Skin epidermis (tissue), 12 donors: Measurements from ENCODE around the gene CCDC92.

Experiments used
- H3K27ac ChIP-seq, 21 experiments: fragments of 200-600 bp; sonication (generic) in 11 of 21; one replicate each; pipeline ENCODE4 v1.5.0; 2020; ENCODE audit warnings: mild to moderate bottlenecking in 3 of 21, inconsistent platforms in 2 of 21, moderate library complexity in 2 of 21
- H3K4me3 ChIP-seq, 7 experiments: fragments of 200-600 bp; sonication (generic) in 2 of 7; one replicate each; pipeline ENCODE4 v1.5.0; 2020; ENCODE audit warnings: inconsistent platforms in 2 of 7, mild to moderate bottlenecking in 2 of 7, moderate library complexity in 1 of 7

The CCDC92 gene

DNA sequence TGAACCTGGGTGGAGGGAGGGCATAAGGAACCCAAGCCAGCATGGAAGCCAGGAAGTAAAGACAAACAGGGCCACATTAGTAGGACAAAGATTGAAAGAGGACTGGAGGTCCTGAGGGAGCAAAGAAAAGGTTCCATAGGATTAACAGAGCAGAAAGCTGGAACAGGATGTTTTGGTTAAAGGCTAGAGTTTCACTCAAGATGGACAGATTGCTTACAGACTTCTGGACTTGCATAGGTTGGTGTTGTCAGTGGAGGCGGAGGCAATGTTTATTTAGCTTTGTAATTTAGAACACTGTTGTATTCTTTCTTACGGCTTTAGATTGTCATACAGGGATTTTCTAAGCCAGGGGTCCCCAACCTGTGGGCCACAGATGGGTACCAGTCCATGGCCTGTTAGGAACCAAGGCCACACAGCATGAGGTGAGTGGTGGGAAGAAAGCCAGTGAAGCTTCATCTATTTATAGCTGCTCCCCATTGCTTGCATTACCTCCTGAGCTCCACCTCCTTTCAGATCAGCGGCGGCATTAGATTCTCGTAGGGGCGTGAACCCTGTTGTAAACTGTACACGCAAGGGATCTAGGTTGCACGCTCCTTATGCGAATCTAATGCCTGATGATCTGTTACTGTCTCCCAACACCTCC lies 31.7 kb upstream of the CCDC92 start:
- H3K4me3 ChIP-seq = no peak overlapping the region
- H3K27ac ChIP-seq = peak overlapping the region in 1 of 21 experiments; percentile 12

DNA sequence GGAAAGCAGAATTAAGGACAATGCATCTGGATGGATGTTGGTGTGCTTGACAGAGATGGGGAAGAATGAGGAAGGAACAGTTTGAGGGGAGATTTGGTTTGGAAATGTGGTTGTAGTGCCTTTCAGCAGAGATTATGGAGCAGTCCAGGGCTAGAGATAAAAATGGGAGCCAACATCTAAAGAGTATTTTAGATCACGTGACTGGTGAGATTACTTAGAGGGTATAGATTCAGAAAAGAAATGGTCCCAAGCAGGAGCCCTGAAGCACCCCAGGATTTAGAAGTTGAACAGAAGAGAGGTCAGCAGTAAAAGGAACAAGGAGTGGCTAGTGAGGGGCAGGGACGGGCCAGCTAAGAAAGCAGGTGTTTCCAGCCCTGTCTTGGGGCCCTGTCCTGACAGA lies 30.0 kb upstream of the CCDC92 start:
- Histone ChIP-seq H3K27ac (no peak overlapping the region), H3K4me3 (no peak overlapping the region)

GRCh38 chr12:124002021-124002644 lies 29.5 kb upstream of the CCDC92 start:
- Histone ChIP-seq H3K27ac (no peak overlapping the region), H3K4me3 (no peak overlapping the region)

GRCh38 chr12:124001343-124001742 lies 28.7 kb upstream of the CCDC92 start:
- H3K27ac ChIP-seq = no peak overlapping the region
- no peak overlapping the region for H3K4me3 ChIP-seq

DNA sequence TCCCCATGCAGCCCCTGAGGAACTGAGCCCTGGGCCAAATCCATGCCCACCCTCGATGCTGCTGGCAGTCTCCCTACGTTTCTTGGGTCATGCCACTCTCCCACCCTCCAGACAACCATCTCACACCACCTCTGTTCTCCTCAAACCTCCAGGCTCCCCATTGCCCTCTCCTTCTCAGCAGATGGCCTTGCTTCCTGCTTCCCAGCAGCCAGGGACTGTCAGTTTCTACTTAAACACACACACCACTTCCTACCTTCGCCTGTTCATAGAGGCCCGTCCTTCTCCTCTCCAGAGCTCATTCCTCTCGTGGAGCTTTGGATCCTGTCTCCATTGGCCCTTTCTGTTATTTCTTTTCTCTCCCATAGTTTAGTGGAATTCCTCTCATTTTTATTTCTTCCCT lies 27.5 kb upstream of the CCDC92 start:
- Histone ChIP-seq H3K27ac (no peak overlapping the region), H3K4me3 (no peak overlapping the region)

DNA sequence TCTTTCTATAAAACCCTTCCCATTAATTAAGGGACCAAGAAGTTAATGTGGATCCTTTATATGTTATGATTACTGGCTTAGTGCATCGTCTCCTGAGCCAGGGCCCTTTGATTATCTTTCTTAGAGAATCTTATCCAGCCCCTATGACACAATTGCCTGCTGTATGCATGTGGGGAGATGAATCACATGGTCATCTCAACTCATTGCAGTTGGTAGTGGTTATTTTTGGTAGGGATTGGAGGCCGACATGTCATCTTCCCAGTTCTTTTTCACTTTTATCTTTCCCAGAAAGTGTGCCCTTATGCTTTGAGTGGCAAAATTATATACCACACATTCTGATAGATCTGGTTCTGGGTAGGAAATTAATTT lies 26.3 kb upstream of the CCDC92 start:
- H3K27ac ChIP-seq = no peak overlapping the region
- no peak overlapping the region for H3K4me3 ChIP-seq

DNA sequence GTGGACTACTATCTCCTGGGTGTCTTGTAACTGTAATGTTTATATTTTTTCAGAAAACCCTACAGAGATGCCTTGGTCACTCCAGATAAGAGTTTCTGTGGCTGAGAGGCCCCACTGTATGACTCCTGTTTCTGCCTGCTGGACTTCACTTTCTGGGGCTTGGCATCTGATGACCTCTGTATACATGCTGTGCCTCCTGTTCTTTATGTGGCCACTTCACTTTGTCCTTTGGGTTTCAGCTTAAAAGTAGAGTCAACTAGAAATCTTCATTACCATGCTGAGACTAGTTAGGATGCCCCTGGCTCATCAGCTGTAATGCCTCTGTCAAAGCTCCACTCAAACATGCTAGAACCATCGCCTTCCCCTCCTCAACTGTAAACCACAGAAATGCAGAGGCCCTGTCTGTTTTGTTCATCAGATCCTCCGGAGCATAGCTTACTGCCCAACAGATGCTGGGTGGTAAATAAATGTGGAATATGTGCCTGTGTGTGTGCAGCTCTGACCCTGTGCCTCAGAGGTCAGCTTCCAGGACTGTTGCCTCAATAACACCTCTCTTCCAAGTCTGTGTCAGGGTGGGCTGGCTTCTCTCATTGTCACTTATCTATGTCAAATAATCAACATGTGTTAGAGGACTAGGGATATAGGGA lies 25.8 kb upstream of the CCDC92 start:
- Histone ChIP-seq H3K27ac (no peak overlapping the region), H3K4me3 (no peak overlapping the region)

DNA sequence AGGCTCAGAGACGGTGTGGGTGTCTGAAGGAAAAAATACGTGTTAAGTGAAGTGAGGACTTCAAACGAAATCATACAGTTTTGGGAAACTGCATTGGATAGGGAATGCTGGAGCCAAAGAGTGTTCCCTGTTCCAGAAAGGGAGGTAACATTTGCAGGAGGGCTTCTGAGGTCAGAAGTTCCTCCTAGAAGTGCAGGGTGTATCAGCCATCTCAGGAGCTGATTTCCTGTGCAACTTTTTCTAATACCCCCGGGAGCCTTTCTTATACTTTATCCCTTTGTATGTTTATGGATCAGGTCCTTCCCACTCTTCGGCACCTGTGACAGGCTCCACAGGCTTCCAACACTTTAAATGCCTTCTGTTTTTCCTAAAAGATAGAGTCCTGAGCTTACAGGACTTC lies 25.3 kb upstream of the CCDC92 start:
- no peak overlapping the region for H3K4me3 ChIP-seq
- H3K27ac ChIP-seq = no peak overlapping the region

- Histone ChIP-seq H3K27ac (no peak overlapping the region), H3K4me3 (no peak overlapping the region)
These were observed 24.6 kb upstream of the CCDC92 start for GRCh38 chr12:123997033-123997822.

DNA sequence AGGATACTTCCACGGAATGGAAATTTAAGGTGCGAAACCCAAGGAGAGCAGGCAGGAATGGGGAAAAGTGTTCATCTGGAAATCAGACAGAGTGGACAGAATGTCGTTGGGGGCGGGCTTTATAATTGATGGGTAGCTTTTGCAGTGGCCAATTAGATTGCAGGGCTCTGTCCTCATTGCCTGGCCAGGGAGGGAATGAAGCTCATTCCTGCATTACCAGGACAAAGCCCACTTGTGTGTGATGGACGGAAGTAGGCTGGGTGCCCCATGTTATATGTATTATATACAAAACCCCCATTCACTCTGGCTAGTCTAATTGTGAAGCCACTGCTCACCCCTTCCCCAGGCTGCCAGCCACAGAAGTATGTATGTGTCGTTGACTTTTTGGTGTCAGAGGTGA lies 23.9 kb upstream of the CCDC92 start:
- Histone ChIP-seq H3K4me3 (no peak overlapping the region), H3K27ac (no peak overlapping the region)

- Histone ChIP-seq H3K4me3 (no peak overlapping the region), H3K27ac (peak overlapping the region in 2 of 21 experiments; percentile 10 to 13)
These were observed 22.6 kb upstream of the CCDC92 start for GRCh38 chr12:123995023-123995748.

GRCh38 chr12:123992118-123992825 lies 19.6 kb upstream of the CCDC92 start:
- Histone ChIP-seq H3K4me3 (no peak overlapping the region), H3K27ac (no peak overlapping the region)

DNA sequence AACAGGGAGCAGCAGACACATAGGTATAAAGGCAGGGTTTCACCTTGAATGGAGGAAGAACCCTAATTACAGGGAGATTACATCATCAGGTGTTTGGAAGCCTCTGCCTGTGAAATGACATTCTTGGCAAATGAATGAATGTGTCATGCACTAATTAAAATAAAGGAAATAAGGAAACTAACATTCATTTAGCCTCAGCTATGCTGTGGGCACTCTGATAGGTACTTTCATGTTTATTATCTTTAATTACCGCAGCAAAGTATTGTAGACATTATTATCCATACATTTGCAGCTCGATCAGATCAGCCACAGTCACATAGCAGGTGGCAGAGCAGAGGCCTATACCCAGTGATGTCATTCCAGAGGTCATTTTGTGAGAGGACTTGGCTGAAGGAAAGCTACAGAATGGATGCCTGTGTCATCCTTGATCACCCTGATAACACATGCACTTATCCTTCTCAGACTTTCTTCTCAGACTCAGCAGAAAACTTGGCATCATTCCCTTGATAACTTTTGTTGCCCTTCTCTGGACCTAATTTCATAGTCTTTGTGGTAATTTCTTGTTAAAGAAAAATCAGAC lies 18.8 kb upstream of the CCDC92 start:
- Histone ChIP-seq H3K4me3 (no peak overlapping the region), H3K27ac (no peak overlapping the region)

DNA sequence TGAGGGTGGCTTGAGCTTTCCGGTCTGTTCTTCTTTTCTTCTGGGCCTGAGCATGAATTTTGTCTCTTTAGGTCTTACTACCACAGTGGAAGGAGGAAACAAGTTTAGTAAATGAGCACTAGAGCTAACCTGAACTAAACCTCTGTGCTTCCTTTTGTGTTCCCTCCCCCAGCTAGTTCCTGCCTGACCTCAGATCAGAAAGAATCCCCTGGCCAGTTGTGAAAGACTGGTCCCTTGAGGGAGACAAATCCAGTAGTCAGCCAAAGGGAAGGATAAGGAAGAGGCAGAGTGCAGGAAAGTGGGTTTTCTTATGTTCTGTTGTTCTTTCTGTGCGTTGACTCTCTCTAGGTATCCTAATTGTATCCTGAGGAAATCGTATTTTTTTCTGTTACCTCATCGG lies 17.9 kb upstream of the CCDC92 start:
- Histone ChIP-seq H3K27ac (peak overlapping the region in 3 of 21 experiments; percentile 8 to 18 (median 10)), H3K4me3 (no peak overlapping the region)

- no peak overlapping the region for H3K27ac ChIP-seq
- no peak overlapping the region for H3K4me3 ChIP-seq
These were observed 17.1 kb upstream of the CCDC92 start for GRCh38 chr12:123989753-123990152.

DNA sequence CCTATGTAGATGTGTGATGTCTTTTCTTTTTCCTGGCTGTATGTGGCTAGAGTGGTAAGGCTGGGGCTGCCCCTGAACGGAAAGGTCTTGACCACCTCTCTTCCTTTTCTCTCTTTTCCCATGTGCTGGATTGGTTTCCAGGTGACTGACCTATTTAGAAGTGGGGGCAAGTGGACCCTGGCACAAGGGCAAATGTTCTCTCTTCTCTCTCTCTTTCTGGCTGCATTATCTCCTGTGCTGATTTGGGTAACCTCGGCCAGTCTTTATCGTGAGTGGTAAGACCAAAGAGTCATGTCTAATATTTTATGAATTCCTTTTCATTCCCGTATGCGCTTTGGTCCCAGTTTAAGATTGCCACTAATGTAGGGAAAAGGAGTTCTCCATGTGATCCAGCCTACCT lies 16.5 kb upstream of the CCDC92 start:
- no peak overlapping the region for H3K27ac ChIP-seq
- H3K4me3 ChIP-seq = no peak overlapping the region

DNA sequence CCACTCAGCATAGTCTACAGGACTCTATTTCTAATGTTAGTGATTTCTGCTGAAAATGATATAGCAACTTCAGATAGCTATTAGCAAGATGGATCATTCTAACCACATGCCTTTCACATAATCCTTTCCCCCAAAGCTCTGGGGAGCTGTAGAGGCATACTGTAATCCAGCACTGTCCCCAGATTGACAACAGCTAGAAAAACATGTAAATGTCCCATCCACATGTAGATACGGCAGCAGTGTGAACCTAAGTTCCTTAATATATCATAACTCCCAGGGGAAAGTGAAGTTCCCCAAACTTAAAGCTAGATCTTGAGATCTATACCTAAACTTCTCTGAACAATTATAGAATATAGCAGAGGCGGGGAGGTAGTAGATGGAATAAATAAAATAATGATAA lies 14.4 kb upstream of the CCDC92 start:
- no peak overlapping the region for H3K4me3 ChIP-seq
- H3K27ac ChIP-seq = peak overlapping the region in 1 of 21 experiments; percentile 13

- Histone ChIP-seq H3K4me3 (no peak overlapping the region), H3K27ac (peak overlapping the region in 3 of 21 experiments; percentile 6 to 13 (median 11))
These were observed 13.8 kb upstream of the CCDC92 start for GRCh38 chr12:123986374-123986965.

- no peak overlapping the region for H3K27ac ChIP-seq
- no peak overlapping the region for H3K4me3 ChIP-seq
These were observed 12.3 kb upstream of the CCDC92 start for GRCh38 chr12:123984903-123985302.
